Activated CD8-positive, alpha-beta memory T cell treated with anti-CD3 and anti-CD28 coated beads, Interleukin-2, amount 50 U/mL, for 1 hour (primary cell): ENCODE measurements around the gene C21orf58.

Experiments
- DNase-seq: peaks from one replicate; pipeline ENCODE4 v3.0.0-alpha.2; 2020; ENCODE audit errors: extremely low read depth

The C21orf58 gene

GRCh38 chr21:46295177-46295770, 28.4 kb downstream of the C21orf58 start:
- no peak for DNase-seq

- no peak for DNase-seq
Measured at GRCh38 chr21:46294647-46295176, 29.0 kb downstream of the C21orf58 start.

- DNase-seq, result no peak
Measured at GRCh38 chr21:46291561-46291960, 32.1 kb downstream of the C21orf58 start.

GRCh38 chr21:46289655-46290179, 34.0 kb downstream of the C21orf58 start:
- DNase-seq, result no peak

- DNase-seq, result no peak
Measured at GRCh38 chr21:46287541-46287940, 36.1 kb downstream of the C21orf58 start.

GRCh38 chr21:46286648-46287002, 37.0 kb downstream of the C21orf58 start:
- no peak for DNase-seq

GRCh38 chr21:46285761-46286647, 37.7 kb downstream of the C21orf58 start, which contains the start of gene YBEY:
Gene YBEY (plus strand): TSS chr21:46286342. CDS start chr21:46286914, 572 bp downstream.
- DNase-seq, result peak; percentile 41

- no peak for DNase-seq
Measured at GRCh38 chr21:46285206-46285661, 38.4 kb downstream of the C21orf58 start, which contains the start of gene MCM3AP. Gene MCM3AP (minus strand): TSS chr21:46285611. CDS start chr21:46285286, 325 bp downstream.

GRCh38 chr21:46284733-46285132, 38.9 kb downstream of the C21orf58 start:
- DNase-seq, result no peak

- DNase-seq, result no peak
Measured at GRCh38 chr21:46284077-46284644, 39.5 kb downstream of the C21orf58 start.

- no peak for DNase-seq
Measured at GRCh38 chr21:46274797-46275390, 48.8 kb downstream of the C21orf58 start.

GRCh38 chr21:46273341-46273740, 50.3 kb downstream of the C21orf58 start:
- no peak for DNase-seq

GRCh38 chr21:46269466-46269865, 54.2 kb downstream of the C21orf58 start:
- no peak for DNase-seq

- DNase-seq, result no peak
Measured at GRCh38 chr21:46268371-46268770, 55.3 kb downstream of the C21orf58 start.

GRCh38 chr21:46266946-46267345, 56.7 kb downstream of the C21orf58 start:
- DNase-seq, result no peak

GRCh38 chr21:46265736-46266525, 57.7 kb downstream of the C21orf58 start:
- no peak for DNase-seq

GRCh38 chr21:46264690-46265144, 59.0 kb downstream of the C21orf58 start:
- DNase-seq, result no peak

GRCh38 chr21:46264046-46264689, 59.5 kb downstream of the C21orf58 start:
- no peak for DNase-seq

GRCh38 chr21:46256501-46256994, 67.1 kb downstream of the C21orf58 start:
- no peak for DNase-seq

- DNase-seq, result no peak
Measured at GRCh38 chr21:46255758-46256337, 67.8 kb downstream of the C21orf58 start.
